A172 (cell line): Measurements from ENCODE around the gene XRN2. TPM values are rescaled to one million over a fixed set of nuclear protein-coding genes. Genes with fewer than 3 reads are reported as not detected.
"Not testable (repeated sequence)": the region's sequence is repeated elsewhere in the genome, so short reads cannot be mapped to it uniquely, and the experiment has no call there.

ENCODE experiments used
- DNase-seq: peaks from one replicate; pipeline ENCODE4 v3.0.0-alpha.2; 2015; ENCODE audit warnings: low spot score
- total RNA-seq: library from RNA; depleted of rRNA; stranded (reverse); fragments of >200 nt; shearing (Covaris generic); gene quantifications from 2 replicates; pipeline ENCODE4 v1.2.3, GENCODE V29; 2014

Gene XRN2
- total RNA-seq, 1 experiment from 2014 or later = 139 TPM

GRCh38 chr20:21387528-21387927 is 84.4 kb downstream of the XRN2 start:
- DNase-seq = no peak

DNA sequence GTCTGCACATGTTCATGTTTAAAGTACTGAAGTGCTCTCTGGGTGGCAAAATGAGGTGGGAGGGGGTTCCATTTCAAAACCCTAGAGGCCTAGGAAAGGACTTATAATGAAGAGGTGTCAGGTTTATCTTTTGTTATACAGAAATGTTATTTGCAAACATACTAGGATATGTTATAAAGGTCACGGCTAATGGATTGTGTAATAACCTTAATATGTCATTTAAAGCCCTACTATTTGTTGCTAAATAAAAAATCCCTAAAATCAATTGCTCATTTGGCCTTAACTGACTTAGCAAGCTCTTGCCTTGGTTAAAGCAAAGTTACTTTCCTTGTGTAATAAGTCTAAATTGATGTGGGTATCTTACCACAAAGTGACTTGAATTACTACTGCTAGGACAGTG is 85.4 kb downstream of the XRN2 start:
- no peak for DNase-seq

- DNase-seq = no peak
Observed at GRCh38 chr20:21389368-21389767, 86.2 kb downstream of the XRN2 start.

DNA sequence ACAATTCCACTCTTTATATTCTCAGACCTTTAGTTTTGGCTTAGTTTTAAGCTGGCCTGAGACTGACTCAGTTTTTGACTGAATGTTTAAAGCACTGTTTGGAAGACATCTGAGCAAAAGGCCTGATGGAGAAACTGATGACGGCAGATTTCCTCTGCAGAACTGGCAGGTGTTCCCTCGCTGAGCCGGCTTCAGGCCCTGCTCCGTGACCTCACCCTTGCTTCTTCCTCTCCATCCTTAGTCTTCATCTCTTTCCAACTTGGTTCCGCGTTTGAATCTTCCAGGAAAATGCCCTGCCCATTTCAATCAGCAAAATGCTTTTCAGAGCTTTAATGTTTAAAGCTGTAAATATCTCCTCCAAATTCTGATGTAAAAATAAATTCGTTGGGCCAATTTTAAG is 87.6 kb downstream of the XRN2 start:
- no peak for DNase-seq

- DNase-seq = no peak
Observed at GRCh38 chr20:21391185-21391971, 88.2 kb downstream of the XRN2 start.

DNA sequence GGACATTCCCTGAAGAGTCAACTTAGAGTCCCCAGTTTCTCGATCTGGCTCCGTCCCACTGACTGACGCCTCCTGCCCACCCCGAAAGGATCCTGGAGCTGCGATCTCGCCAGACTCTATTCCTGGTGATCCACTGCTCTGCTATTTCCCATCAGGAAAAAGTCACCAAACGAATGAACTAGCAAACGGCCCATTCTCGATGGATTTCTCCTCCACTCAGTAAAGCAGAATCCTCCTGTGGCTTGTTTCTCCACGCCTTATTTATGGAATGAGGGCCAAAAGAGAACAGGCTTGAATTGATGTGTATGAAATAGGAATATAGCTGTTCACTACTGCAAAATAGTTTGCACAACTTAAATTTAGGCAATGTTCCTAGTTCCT is 88.8 kb downstream of the XRN2 start:
- DNase-seq = no peak

GRCh38 chr20:21393166-21393565 is 90.0 kb downstream of the XRN2 start:
- DNase-seq = no peak

- DNase-seq = no peak
Observed at GRCh38 chr20:21393816-21394519, 90.8 kb downstream of the XRN2 start.

DNA sequence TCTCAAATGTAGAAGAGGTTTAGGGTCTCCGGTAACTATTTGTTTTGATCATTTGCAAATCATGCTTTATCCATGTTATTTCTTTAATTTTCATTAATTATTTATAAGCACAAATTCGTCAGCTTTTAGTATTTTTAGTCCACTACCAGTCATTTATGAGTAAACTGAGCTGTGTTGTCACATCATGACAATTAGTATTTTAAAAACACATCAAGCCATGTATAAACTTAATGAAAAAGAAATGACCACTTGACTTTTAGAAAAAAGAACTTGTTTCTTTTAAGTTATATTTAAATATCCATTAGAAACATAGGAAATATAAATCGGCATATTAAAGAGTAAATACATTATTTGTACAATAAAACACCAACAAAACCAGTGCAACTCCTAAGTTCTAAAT is 91.4 kb downstream of the XRN2 start:
- DNase-seq = no peak

DNA sequence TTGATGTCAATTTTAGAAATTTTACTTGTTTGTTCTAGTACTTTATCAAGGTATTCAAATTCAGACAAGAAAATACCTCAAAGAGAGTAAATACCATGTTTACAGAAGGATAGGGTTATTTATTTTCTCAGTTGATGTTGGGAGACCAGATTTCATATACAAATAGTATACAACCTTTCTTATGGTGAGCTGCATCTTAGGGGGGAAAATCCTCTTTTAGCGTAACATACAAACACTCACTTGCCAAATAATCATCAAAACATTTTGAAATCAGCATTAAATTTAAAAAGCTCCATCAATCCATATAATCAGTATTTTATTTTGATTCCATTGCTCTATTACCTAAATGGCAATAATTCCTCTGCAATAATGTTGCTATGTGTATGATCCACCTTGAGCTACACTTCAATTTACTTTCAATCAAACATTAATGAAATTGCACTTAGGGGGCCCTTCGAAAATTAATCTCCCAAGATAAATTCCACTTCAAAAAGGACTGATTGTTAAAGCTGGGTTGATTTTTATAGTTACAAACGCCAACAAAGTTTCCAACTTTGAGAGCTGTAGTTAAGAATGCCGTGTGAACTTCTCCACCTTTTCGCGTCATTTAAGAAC is 92.0 kb downstream of the XRN2 start:
- DNase-seq = no peak

DNA sequence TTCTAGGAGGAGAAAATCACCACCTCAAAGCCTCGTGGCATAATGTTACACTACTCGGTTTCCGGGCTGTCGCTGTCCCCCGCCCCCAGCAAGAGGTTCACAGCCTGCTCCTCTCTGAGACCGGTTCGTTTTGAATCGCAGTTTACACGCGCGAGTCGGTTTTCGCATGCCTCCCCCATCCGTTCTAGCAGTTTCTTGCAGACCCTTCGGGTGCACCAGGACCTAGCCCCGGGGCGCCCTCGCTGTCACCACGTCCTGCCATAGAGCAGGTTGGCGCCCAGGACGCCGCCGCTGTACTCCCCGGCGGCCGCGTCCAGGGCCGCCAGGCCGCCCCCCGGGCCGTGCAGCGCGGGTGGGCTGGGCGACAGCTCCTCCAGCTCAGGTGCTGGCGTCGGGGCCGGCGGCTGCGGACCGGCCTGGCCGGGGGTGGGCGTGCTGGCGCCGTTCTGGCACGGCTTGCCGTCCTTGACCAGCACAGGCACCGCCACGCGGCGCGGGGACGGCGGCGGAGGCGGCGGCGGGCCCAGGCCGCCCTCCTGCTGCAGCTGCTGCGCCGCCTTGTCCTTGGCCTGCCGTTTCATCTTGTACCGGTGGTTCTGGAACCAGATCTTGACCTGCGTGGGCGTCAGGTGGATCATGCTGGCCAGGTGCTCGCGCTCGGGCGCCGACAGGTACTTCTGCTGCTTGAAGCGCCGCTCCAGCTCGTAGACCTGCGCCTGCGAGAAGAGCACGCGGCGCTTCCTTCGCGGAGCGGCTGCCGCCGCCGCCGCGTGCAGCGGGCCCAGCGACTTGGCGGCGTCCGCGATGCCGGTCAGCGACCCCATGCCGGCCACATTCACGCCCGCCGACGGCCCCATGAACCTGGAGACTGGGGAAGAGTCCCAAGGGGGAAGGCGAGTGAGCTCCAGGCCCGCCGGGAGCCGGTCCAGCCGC is 92.8 kb downstream of the XRN2 start:
- DNase-seq = no peak

GRCh38 chr20:21396599-21397340 is 93.6 kb downstream of the XRN2 start:
- no peak for DNase-seq

- DNase-seq = no peak
Observed at GRCh38 chr20:21397341-21398108, 94.4 kb downstream of the XRN2 start, which contains the start of gene NKX2-4. Gene NKX2-4, minus strand, starts transcription at chr20:21397526. Its CDS starts 127 bp downstream, at chr20:21397399.

- no peak for DNase-seq
Observed at GRCh38 chr20:21398109-21399004, 95.2 kb downstream of the XRN2 start.

- DNase-seq = no peak
Observed at GRCh38 chr20:21399005-21399475, 95.9 kb downstream of the XRN2 start.

DNA sequence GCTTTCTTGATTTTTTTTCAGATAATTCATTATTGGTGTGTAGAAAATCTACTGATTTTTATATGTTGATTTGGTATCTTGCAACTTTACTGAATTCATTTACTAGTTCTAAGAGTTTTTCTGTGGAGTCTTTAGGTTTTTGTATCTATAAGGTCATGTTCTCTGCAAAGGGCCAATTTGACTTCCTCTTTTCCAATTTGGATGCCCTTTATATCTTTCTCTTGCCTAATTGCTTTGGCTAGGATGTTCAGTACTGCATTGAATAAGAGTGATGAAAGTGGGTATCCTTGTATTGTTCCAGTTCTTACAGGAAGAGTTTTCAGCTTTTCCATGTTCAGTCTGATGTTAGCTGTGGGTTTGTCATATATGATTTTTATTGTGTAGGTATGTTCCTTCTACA is 108.6 kb downstream of the XRN2 start:
- no peak for DNase-seq

DNA sequence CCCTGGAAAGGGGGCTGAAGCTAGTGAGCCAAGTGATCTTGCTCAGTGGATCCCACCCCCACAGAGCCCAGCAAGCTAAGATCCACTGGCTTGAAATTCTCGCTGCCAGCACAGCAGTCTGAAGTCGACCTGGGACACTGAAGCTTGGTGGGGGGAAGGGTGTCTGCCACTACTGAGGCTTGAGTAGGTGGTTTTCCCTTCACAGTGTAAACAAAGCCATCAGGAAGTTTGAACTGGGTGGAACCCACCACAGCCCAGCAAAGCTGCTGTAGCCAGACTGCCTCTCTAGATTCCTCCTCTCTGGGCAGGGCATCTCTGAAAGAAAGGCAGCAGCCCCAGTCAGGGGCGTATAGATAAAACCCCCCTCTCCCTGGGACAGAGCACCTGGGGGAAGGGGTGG is 110.9 kb downstream of the XRN2 start:
- DNase-seq = not testable (repeated sequence)

DNA sequence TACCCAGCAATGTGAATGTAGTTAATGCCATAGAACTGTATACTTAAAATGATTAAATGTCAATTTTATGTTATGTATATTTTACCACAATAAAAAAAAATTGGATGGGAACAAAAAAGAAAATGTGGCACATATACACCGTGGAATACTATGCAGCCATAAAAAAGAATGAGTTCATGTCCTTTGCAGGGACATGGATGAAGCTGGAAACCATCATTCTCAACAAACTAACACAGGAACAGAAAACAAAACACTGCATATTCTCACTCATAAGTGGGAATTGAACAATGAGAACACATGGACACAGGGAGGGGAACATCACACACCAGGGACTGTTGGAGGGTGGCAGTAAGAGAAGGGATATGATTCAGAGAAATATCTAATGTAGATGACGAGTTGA is 116.0 kb downstream of the XRN2 start:
- DNase-seq = not testable (repeated sequence)
